Measurements from ENCODE around the gene WRNIP1. TPM values are rescaled to one million over a fixed set of nuclear protein-coding genes. Genes with fewer than 3 reads are reported as not detected.

WRNIP1 gene
- total RNA-seq, 1 experiment from 2014 or later, result 38.1 TPM

DNA sequence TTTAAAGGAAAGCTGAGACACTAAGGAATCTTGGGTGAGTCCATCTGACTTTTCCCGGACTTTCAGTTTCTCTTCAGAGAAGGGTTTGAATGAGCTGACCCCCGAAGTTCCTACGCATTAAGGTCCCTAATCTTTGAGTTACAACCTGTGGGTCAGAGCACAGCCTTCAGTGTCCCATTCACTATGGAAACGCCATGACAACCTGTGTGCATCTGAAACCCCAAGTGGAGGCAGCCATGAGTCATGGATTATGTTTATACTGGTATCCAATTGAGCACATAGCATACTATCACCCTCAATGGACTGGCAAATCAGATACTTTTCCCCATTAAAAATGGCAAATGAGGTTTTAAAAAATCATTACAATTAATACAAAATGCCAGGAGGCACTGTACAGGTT lies 25.9 kb upstream of the WRNIP1 start:
- no peak overlapping the region for H3K27ac Mint-ChIP-seq

More for the DNA sequence above, 25.9 kb upstream of the WRNIP1 start:
- no peaks in the 10 kb centered on the region for H3K23me2 ChIP-seq (ENCODE audit: insufficient read length, low read depth, low read length, poor library complexity, severe bottlenecking)
- Mint-ChIP-seq H3K9me3 (no peaks in the 10 kb centered on the region), H3K4me3 (no peak overlapping the region), H3K27me3 (ENCODE audit: low read depth) (no peaks in the 10 kb centered on the region), H3K36me3 (ENCODE audit: insufficient read depth in 1 of 3, low read depth in 3 of 3) (no peaks in the 10 kb centered on the region), H3K4me1 (peaks cover 34 to 35% of the 10 kb centered on the region in 2 experiments)
- peaks cover 2% of the 10 kb centered on the region; the same call in 1 of the 2 replicates for H3K4me1 ChIP-seq (ENCODE audit: insufficient read depth, low read length)
- H3K79me1 ChIP-seq (ENCODE audit: insufficient read depth, low read depth, low read length, poor library complexity, severe bottlenecking), result no peaks in the 10 kb centered on the region
- no CpG with 5 or more reads among the region's 4 CpGs for WGBS (ENCODE audit: extremely low coverage, insufficient read length, low lambda C conversion rate)
- H2BK15ac ChIP-seq (ENCODE audit: low read depth, low read length), result no peak overlapping the region
- no peak overlapping the region for H2BK120ac ChIP-seq (ENCODE audit: low read depth, low read length, poor library complexity, severe bottlenecking)
- H2AK5ac ChIP-seq (ENCODE audit: insufficient read length, low read length), result no peak overlapping the region
- no peaks in the 10 kb centered on the region for H4K20me1 ChIP-seq (ENCODE audit: control insufficient read depth, insufficient read depth, insufficient read length)
- no peak overlapping the region for H4K91ac ChIP-seq (ENCODE audit: insufficient read length, low read depth, low read length)
- H3K79me2 ChIP-seq (ENCODE audit: insufficient read depth, low read length), result no peaks in the 10 kb centered on the region
- no peak overlapping the region for H3T11ph ChIP-seq (ENCODE audit: low read length)
- no peak overlapping the region for H3K4me2 ChIP-seq (ENCODE audit: insufficient read depth, insufficient read length, low read length)
- H2BK12ac ChIP-seq (ENCODE audit: insufficient read length, low read depth, low read length), result no peak overlapping the region
- H3K27me3 ChIP-seq (ENCODE audit: insufficient read depth, low read length), result no peaks in the 10 kb centered on the region
- H3K27ac ChIP-seq (ENCODE audit: insufficient read length, low read depth, low read length), result no peak overlapping the region
- H3K18ac ChIP-seq (ENCODE audit: insufficient read length, low read depth, low read length), result no peak overlapping the region
- no peak for DNase-seq
- no peak overlapping the region for H2BK20ac ChIP-seq (ENCODE audit: low read depth, low read length, poor library complexity, severe bottlenecking)
- no peak overlapping the region for H3K4ac ChIP-seq (ENCODE audit: low read depth, low read length)
- H3K9ac ChIP-seq (ENCODE audit: extremely low read depth, insufficient read length, low read length), result no peak overlapping the region
- H2BK5ac ChIP-seq (ENCODE audit: insufficient read length, low read length), result no peak overlapping the region
- H3K14ac ChIP-seq (ENCODE audit: insufficient read depth, low read length), result no peak overlapping the region
- H3K9me3 ChIP-seq (ENCODE audit: control insufficient read depth, low read depth, low read length), result no peaks in the 10 kb centered on the region
- H4K5ac ChIP-seq (ENCODE audit: insufficient read length, low read depth, low read length), result no peak overlapping the region
- no peak overlapping the region for H3K56ac ChIP-seq (ENCODE audit: insufficient read length, low read depth, low read length)
- TF ChIP-seq, protein P1, sequence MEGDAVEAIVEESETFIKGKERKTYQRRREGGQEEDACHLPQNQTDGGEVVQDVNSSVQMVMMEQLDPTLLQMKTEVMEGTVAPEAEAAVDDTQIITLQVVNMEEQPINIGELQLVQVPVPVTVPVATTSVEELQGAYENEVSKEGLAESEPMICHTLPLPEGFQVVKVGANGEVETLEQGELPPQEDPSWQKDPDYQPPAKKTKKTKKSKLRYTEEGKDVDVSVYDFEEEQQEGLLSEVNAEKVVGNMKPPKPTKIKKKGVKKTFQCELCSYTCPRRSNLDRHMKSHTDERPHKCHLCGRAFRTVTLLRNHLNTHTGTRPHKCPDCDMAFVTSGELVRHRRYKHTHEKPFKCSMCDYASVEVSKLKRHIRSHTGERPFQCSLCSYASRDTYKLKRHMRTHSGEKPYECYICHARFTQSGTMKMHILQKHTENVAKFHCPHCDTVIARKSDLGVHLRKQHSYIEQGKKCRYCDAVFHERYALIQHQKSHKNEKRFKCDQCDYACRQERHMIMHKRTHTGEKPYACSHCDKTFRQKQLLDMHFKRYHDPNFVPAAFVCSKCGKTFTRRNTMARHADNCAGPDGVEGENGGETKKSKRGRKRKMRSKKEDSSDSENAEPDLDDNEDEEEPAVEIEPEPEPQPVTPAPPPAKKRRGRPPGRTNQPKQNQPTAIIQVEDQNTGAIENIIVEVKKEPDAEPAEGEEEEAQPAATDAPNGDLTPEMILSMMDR (conservative IDR thresholded peaks at IDR 0.05), result no peak
- H2AFZ ChIP-seq (ENCODE audit: low read length), result no peak overlapping the region
- no peak overlapping the region for H4K8ac ChIP-seq (replicated peaks; ENCODE audit: insufficient read length, low read depth, low read length)
- H3K23ac ChIP-seq (ENCODE audit: insufficient read length, low read depth, low read length), result no peak overlapping the region
